NCI-H2081 treated with DMSO at 0.1 percent for 48 hours (cell line): ENCODE data around the gene IER5L.
"Not testable (repeated sequence)": the region's sequence is repeated elsewhere in the genome, so short reads cannot be mapped to it uniquely, and the experiment has no call there.

ENCODE experiments used
- DNase-seq: peaks from one replicate; lab custom pipeline; 2025; lab: John Stamatoyannopoulos, UW

The IER5L gene

GRCh38 chr9:129202613-129203555 is 24.8 kb upstream of the IER5L start:
- no peak for DNase-seq

DNA sequence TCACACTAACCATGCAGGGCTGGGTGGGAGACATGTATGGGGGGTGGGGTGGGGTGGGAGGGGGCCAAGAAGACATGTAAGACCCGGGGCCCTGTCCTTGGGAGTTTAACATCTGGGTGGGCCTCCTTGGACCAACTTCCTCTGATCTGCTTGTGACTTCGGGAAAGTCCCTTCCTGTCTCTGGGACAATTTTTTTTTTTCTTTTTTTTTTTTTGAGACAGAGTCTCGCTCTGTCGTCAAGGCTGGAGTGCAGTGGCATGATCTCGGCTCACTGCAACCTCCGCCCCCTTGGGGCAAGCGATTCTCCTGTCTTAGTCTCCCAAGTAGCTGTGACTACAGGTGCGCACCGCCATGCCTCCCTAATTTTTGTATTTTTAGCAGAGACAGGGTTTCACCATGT is 23.8 kb upstream of the IER5L start:
- DNase-seq = no peak

- DNase-seq = no peak
Observed at GRCh38 chr9:129201289-129201688, 23.2 kb upstream of the IER5L start.

DNA sequence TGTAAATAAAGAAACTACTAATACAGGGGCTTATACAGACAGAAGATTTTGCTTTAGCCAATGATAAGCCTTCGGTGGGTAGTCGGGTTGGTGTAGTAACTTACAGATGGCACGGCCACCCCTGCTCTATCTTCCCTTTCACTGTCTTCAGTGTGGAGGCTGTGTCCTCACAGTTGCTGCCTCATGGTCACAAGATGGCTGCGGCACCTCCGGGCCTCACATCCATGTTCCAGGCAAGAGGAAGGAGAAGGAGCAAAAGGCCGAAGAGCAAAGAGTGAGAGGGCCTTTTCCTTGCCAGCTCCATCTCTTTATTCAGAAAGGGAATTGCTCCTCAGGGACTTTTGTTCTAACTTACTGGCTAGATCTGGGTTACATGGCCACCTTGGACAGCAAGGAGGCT is 22.2 kb upstream of the IER5L start:
- no peak for DNase-seq

- no peak for DNase-seq
Observed at GRCh38 chr9:129199044-129199435, 21.0 kb upstream of the IER5L start.

DNA sequence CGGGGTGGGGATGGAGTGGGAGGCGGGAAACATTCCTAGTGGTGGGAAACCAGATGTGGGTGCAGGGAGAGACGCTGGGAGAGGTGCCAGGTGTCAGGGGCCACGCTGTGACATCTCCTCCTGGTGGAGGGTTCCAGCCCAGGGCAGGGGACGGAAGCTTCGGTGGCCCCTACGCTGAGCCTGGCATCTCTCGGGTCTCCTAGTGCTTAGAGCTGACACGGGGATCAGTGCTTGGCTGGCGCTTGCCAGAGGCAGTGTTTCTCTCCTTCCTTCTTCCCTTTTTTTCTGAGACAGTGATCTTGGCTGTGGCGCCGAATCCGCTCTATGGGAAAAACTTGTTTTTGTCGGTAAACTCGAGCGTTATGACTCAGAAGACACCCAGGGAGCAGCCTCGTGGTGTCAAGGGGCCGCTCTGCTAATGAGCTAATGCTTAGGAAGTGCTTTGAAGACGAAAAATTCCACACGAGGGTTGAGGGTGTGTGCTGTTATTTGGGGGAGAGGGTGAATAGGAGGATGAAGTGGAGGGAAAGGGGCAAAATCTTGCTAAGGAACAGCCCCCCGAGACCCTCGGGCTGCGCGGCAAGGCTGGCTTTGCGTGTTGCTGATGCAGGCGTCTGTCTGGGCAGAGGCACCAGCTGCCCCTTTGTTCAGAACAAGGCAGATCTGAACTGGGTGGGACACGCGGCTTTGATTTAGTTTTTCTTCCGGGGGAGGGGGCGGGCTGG is 20.4 kb upstream of the IER5L start:
- DNase-seq = no peak

- no peak for DNase-seq
Observed at GRCh38 chr9:129197978-129198318, 19.9 kb upstream of the IER5L start.

- DNase-seq = not testable (repeated sequence)
Observed at GRCh38 chr9:129197045-129197444, 19.0 kb upstream of the IER5L start.

DNA sequence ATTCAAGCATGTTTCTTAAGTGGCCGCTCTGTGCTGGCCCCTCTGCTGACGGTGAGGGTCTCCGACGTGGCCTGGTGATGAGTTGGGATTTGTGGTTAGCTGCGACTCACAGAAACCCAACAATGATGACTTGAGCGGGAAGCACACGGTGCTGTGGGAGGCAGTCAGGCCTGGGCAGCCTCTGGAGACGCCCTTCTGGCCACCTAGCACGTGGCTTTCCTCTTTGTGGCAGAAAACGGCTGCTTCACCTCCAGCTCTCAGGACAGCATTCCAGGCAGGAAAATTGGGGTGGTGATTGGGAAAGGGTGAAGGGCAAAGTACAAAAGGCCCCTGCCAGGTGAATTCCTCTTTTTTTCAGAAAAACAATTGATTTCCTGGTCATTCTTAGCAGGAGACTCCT is 17.5 kb upstream of the IER5L start:
- DNase-seq = no peak

GRCh38 chr9:129194221-129194620 is 16.2 kb upstream of the IER5L start:
- no peak for DNase-seq

GRCh38 chr9:129193655-129194054 is 15.6 kb upstream of the IER5L start:
- DNase-seq = no peak

GRCh38 chr9:129191234-129191633 is 13.2 kb upstream of the IER5L start:
- no peak for DNase-seq

- not testable (repeated sequence) for DNase-seq
Observed at GRCh38 chr9:129189971-129190370, 11.9 kb upstream of the IER5L start.

GRCh38 chr9:129187042-129187441 is 9.0 kb upstream of the IER5L start:
- DNase-seq = no peak

- DNase-seq = no peak
Observed at GRCh38 chr9:129185991-129186390, 7.9 kb upstream of the IER5L start.

DNA sequence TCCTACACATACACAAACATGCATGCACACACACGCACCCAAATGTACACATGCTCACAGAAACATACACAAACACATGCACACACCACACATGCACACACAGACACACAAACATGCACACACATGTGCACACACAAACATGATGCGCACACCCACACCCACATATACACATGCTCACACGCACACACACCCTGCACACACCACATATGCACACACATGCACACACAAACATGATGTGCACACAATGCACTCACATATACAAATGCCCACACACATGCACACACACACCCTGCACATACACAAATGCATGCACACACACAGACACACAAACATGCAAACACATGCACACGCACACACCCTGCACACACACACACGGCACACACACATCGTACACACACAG is 7.3 kb upstream of the IER5L start:
- no peak for DNase-seq

GRCh38 chr9:129184596-129185122 is 6.6 kb upstream of the IER5L start:
- no peak for DNase-seq

DNA sequence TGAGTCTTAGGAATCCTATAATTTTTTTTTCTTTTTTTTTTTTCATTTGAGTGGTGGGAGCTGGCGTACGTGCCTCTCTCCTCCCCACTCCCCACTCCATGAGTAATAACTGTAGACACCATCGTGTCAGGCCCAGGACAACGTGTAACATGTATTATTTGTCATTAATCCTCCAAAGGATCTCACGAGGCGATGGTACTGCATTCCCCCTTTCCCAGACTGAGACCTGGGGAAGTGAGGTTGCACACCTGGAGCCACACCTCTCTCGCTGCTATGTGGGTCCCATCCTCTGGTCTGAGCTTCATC is 6.1 kb upstream of the IER5L start:
- DNase-seq = no peak

GRCh38 chr9:129183495-129184218 is 5.6 kb upstream of the IER5L start:
- no peak for DNase-seq

- DNase-seq = no peak
Observed at GRCh38 chr9:129182625-129183494, 4.8 kb upstream of the IER5L start.

DNA sequence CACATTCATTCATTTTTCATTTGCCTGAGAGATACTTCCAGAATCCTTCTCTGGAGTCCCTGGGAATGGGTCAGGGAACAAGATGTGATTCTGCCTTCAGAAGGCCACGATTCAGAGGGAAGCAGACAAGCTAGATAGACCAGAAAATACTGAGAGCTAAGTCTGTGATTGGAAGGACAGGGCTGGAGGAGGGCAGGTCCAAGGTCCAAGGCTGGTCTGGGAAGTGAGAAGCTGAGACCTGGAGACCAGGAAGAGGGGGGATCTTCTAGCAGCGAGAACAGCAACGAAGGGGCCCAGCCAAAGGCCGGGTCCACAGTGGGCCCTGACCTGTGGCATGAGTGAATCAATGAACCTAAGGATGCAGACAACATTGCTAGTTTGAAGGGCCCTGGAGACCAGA is 4.1 kb upstream of the IER5L start:
- DNase-seq = no peak

GRCh38 chr9:129181246-129181645 is 3.2 kb upstream of the IER5L start:
- no peak for DNase-seq
